GM23248 (cell line): ENCODE results near the gene USP34. TPM values are rescaled to one million over a fixed set of nuclear protein-coding genes. Genes with fewer than 3 reads are reported as not detected.

Experiments used
- DNase-seq: peaks from one replicate; pipeline ENCODE4 v3.0.0-alpha.2; 2015
- H2AFZ ChIP-seq: fragments of 200-600 bp; sonication (generic); 2 replicates; pipeline ENCODE4 v1.6.1; 2016; ENCODE audit warnings: antibody characterized with exemption
- H3F3A ChIP-seq: fragments of 200-600 bp; sonication (generic); 2 replicates; pipeline ENCODE4 v1.6.1; 2016; ENCODE audit warnings: mild to moderate bottlenecking, antibody characterized with exemption, mixed run types; ENCODE audit not compliant: insufficient read depth
- H3K27ac ChIP-seq: fragments of 200-600 bp; sonication (generic); 2 replicates; pipeline ENCODE4 v1.5.1; 2016; ENCODE audit warnings: mild to moderate bottlenecking
- H3K27me3 ChIP-seq: fragments of 200-600 bp; sonication (generic); replicated peaks from 2 replicates; pipeline ENCODE4 v1.6.1; 2016; ENCODE audit warnings: mild to moderate bottlenecking; ENCODE audit not compliant: insufficient read depth
- H3K36me3 ChIP-seq: fragments of 200-600 bp; sonication (generic); 2 replicates; pipeline ENCODE4 v1.6.1; 2016; ENCODE audit warnings: low read depth, mild to moderate bottlenecking
- H3K4me1 ChIP-seq: fragments of 200-600 bp; sonication (generic); 2 replicates; pipeline ENCODE4 v1.6.1; 2016; ENCODE audit warnings: mild to moderate bottlenecking; ENCODE audit not compliant: insufficient read depth
- H3K4me2 ChIP-seq: fragments of 200-600 bp; sonication (generic); one replicate; pipeline ENCODE4 v1.6.1; 2016; ENCODE audit warnings: mild to moderate bottlenecking; ENCODE audit not compliant: unreplicated experiment
- H3K4me3 ChIP-seq: fragments of 200-600 bp; sonication (generic); 2 replicates; pipeline ENCODE4 v1.5.1; 2016; ENCODE audit warnings: mild to moderate bottlenecking
- H3K79me2 ChIP-seq: fragments of 200-600 bp; sonication (generic); 2 replicates; pipeline ENCODE4 v1.6.1; 2016; ENCODE audit warnings: mild to moderate bottlenecking; ENCODE audit not compliant: insufficient read depth
- H3K9ac ChIP-seq: fragments of 200-600 bp; sonication (generic); 2 replicates; pipeline ENCODE4 v1.6.1; 2016; ENCODE audit warnings: mild to moderate bottlenecking
- H3K9me2 ChIP-seq: fragments of 200-600 bp; sonication (generic); 2 replicates; pipeline ENCODE4 v1.6.1; 2016; ENCODE audit warnings: mixed run types, mild to moderate bottlenecking, moderate library complexity; ENCODE audit not compliant: insufficient read depth
- H3K9me3 ChIP-seq: fragments of 200-600 bp; sonication (generic); one replicate; pipeline ENCODE4 v1.6.1; 2017; ENCODE audit warnings: low read depth
- H4K20me1 ChIP-seq: fragments of 200-600 bp; sonication (generic); 2 replicates; pipeline ENCODE4 v1.6.0; 2016; ENCODE audit not compliant: insufficient read depth
- EZH2 ChIP-seq: fragments of 200-600 bp; sonication (generic); IDR thresholded peaks from 2 replicates; pipeline ENCODE4 v1.6.1; 2018; ENCODE audit warnings: antibody characterized with exemption, mild to moderate bottlenecking; ENCODE audit not compliant: insufficient read depth, poor library complexity, severe bottlenecking
- EZH2phosphoT487 ChIP-seq: fragments of 200-600 bp; sonication (generic); IDR thresholded peaks from 2 replicates; pipeline ENCODE4 v1.6.1; 2018; ENCODE audit warnings: antibody characterized with exemption, moderate library complexity, mild to moderate bottlenecking, low read depth; ENCODE audit not compliant: insufficient read depth
- WGBS, 2 experiments: methylation state at CpG; one replicate each; pipeline ENCODE4 v1.1.6; 2015 to 2017; ENCODE audit warnings: low lambda C conversion rate in 2 of 2, low coverage in 1 of 2; ENCODE audit errors: missing lambda C conversion rate in 2 of 2; 5-methylcytosine and 5-hydroxymethylcytosine counted together
- in situ Hi-C: fragments of 300-500 bp; cut with MboI; formaldehyde crosslinking; loops from 2 replicates; pipeline ENCODE4 v1.15.0; 2020
- polyA plus RNA-seq: library from polyadenylated mRNA; unstranded; fragments of >200 nt; fragmentation: Nextera tagmentation; extraction: Ambion mirVana; gene quantifications from 2 replicates; pipeline ENCODE4 v1.2.1, GENCODE V29; 2016
- total RNA-seq: library from RNA; depleted of rRNA; stranded (reverse); fragments of >200 nt; shearing (Covaris generic); gene quantifications from 2 replicates; pipeline ENCODE4 v1.2.3, GENCODE V29; 2014

The USP34 gene
- total and polyA plus RNA-seq, 2 experiments from 2014 or later = 34.5 to 77.6 TPM

DNA sequence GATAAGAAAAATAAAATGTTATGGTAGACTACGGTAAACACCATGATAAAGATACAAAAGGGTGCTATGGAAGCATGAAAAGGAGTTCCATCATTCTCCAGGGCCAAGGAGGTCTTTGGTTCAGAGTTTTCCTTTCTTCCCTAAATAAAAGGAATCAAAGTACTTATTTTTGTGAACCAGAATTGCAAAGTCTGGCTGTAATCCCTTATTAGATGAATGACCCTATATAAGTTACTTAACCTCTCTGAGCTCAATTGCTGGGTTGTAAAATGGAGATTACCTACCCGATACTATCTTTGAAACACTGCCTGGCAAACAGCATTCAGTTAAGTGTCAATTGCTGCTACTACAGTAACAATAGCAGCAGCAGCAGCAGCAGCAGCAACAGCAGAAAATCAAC is 218.9 kb downstream of the USP34 start:
- Histone ChIP-seq H3K27ac (no peak overlapping the region), H2AFZ (no peak overlapping the region), H3F3A (peaks cover 38% of the 10 kb centered on the region), H4K20me1 (no peaks in the 10 kb centered on the region), H3K79me2 (no peaks in the 10 kb centered on the region; the same call in 1 of the 2 replicates), H3K9ac (no peak overlapping the region), H3K36me3 (peaks cover 49% of the 10 kb centered on the region), H3K9me2 (no peaks in the 10 kb centered on the region), H3K4me1 (peaks cover 30% of the 10 kb centered on the region), H3K9me3 (no peaks in the 10 kb centered on the region), H3K4me3 (no peak overlapping the region), H3K27me3 (no peaks in the 10 kb centered on the region), H3K4me2 (no peak overlapping the region)
- DNase-seq = no peak
- WGBS, 2 experiments = 98 to 100% methylated on average over 2 of the region's 2 CpGs
- in situ Hi-C loops = no loop called here
- TF ChIP-seq EZH2 (no peak), EZH2phosphoT487 (no peak)

DNA sequence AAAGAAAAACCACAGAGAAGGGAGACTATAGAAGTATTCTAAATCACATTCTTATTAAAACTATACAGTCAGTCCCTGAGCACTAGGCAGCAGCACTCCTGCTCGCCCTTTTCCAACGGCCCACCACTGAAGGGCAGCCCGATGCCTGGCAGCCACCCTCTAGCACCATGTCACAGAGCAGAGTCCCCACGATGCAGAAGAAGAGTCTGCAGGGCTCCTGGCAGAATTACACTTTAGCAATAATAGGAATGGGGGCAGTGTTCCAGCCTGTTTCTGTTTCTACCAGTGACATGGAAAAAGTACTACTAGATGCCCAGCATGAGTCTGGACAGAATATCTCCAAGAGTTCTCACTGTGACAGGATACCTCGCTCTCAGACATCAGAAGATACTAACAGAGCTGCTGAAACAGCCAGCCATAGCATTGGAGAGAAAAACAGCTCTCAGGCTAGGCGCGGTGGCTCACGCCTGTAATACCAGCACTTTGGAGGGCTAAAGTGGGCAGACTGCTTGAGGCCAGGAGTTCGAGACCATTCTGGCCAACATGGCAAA is 221.3 kb downstream of the USP34 start:
- H3K4me1 ChIP-seq = peaks cover 18% of the 10 kb centered on the region
- no peak overlapping the region for H3K27ac ChIP-seq
- peaks cover 26% of the 10 kb centered on the region for H3F3A ChIP-seq
- H2AFZ ChIP-seq = no peak overlapping the region
- no peak overlapping the region for H3K4me3 ChIP-seq
- H3K79me2 ChIP-seq = no peaks in the 10 kb centered on the region; the same call in 1 of the 2 replicates
- no peak overlapping the region for H3K4me2 ChIP-seq
- H3K9ac ChIP-seq = no peak overlapping the region
- H3K36me3 ChIP-seq = peaks cover 51% of the 10 kb centered on the region
- H3K9me2 ChIP-seq = no peaks in the 10 kb centered on the region
- no peak for DNase-seq
- no peaks in the 10 kb centered on the region for H4K20me1 ChIP-seq
- H3K9me3 ChIP-seq = no peaks in the 10 kb centered on the region
- no peaks in the 10 kb centered on the region for H3K27me3 ChIP-seq
- WGBS, 2 experiments = 88 to 91% methylated on average over 9 of the region's 9 CpGs
- TF ChIP-seq EZH2 (no peak), EZH2phosphoT487 (no peak)
- in situ Hi-C loops = no loop called here

DNA sequence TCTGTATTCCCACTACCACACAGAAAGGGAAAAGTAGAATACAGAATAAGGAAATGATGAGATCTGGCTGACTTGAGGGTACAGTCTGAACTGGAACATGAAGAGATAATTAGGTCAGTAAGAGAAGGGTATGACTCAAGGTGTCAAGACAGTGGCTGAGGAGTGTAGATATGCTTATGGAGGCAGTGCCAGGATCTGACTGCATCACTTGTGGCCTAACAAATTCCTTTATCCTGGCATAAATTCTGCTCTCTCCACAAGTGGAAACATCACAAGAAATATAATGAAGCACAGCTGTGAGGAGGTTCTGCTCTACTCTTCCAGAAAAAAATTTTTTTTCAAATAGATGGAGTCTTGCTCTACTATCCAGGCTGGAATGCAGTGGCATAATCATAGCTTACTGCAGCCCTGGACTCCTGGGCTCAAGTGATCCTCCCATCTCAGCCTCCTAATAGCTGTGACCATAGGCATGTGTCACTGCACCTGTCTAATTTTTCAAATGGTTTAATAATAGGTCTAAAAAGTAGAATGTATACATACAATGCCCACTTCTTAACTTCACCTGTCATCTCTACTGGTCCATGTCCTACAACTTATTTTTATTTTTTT is 223.6 kb downstream of the USP34 start:
- Histone ChIP-seq H3K27me3 (no peaks in the 10 kb centered on the region), H3K36me3 (peaks cover 53% of the 10 kb centered on the region), H3K4me2 (no peak overlapping the region), H3K4me1 (peaks cover 9% of the 10 kb centered on the region), H2AFZ (no peak overlapping the region), H3K27ac (peak overlapping the region; percentile 29), H4K20me1 (no peaks in the 10 kb centered on the region), H3K9ac (no peak overlapping the region), H3K79me2 (no peaks in the 10 kb centered on the region; the same call in 1 of the 2 replicates), H3K4me3 (no peak overlapping the region), H3K9me2 (no peaks in the 10 kb centered on the region), H3F3A (peaks cover 21% of the 10 kb centered on the region), H3K9me3 (no peaks in the 10 kb centered on the region)
- peak; percentile 96 for DNase-seq
- in situ Hi-C loops = no loop called here
- TF ChIP-seq EZH2phosphoT487 (peak; percentile 67; the same call in 1 of the 2 replicates), EZH2 (no peak)

DNA sequence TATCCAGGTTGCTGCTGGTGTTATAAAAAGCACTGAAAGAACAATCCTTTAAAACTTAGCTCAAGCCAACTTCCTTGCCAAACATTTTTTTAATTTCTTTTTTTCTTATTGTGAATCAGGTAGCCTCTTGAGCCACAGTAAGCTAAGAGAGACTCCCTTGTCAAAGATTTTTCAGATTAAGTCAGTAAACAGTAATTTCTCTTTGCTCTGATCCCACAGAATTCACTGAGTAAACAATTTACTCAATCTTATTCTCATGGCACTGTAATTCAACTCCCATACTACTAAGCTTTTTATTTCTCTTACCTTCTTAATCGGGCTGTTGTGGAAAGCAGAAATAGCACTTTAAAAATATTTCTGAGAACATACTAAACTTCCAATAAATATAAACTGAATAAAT is 226.2 kb downstream of the USP34 start:
- TF ChIP-seq EZH2phosphoT487 (no peak), EZH2 (no peak)
- Histone ChIP-seq H3K9me2 (no peaks in the 10 kb centered on the region), H3F3A (peaks cover 21% of the 10 kb centered on the region), H3K9ac (no peak overlapping the region), H3K4me1 (peaks cover 4% of the 10 kb centered on the region), H2AFZ (no peak overlapping the region), H3K36me3 (peaks cover 57% of the 10 kb centered on the region), H3K4me2 (no peak overlapping the region), H3K27me3 (no peaks in the 10 kb centered on the region), H3K27ac (no peak overlapping the region), H3K4me3 (no peak overlapping the region), H3K9me3 (no peaks in the 10 kb centered on the region), H3K79me2 (no peaks in the 10 kb centered on the region), H4K20me1 (no peaks in the 10 kb centered on the region)
- 95 to 100% methylated on average over 1 of the region's 1 CpG for WGBS, 2 experiments
- in situ Hi-C loops = no loop called here
- DNase-seq = no peak

DNA sequence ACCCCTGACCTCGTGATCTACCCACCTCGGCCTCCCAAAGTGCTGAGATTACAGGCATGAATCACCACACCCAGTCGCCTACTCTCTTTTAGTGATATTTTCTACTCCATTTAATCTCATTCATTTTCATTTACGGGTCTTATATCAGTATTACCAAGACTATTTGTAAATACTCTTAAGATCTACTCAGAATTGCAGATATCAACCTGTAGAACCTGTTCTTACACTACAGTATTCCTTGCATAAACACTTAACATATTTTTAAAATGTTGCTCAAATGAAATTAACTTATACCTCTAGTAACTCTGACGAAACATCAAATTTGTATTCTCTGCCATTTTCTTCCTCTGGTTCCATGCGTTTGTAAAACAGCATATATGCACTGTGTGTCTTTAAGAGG is 229.6 kb downstream of the USP34 start:
- WGBS, 2 experiments = 97 to 98% methylated on average over 6 of the region's 6 CpGs
- H3K9me2 ChIP-seq = no peaks in the 10 kb centered on the region
- H3K4me3 ChIP-seq = no peak overlapping the region
- in situ Hi-C loops = no loop called here
- H3K36me3 ChIP-seq = peaks cover 49% of the 10 kb centered on the region
- H3F3A ChIP-seq = peaks cover 13% of the 10 kb centered on the region; the same call in 1 of the 2 replicates
- H3K4me2 ChIP-seq = no peak overlapping the region
- no peaks in the 10 kb centered on the region for H4K20me1 ChIP-seq
- H3K9ac ChIP-seq = no peak overlapping the region
- H3K79me2 ChIP-seq = no peaks in the 10 kb centered on the region
- DNase-seq = no peak
- no peaks in the 10 kb centered on the region for H3K27me3 ChIP-seq
- TF ChIP-seq EZH2phosphoT487 = no peak
- no peak for TF ChIP-seq EZH2
- no peak overlapping the region for H3K27ac ChIP-seq
- H2AFZ ChIP-seq = no peak overlapping the region
- no peaks in the 10 kb centered on the region for H3K4me1 ChIP-seq
- no peaks in the 10 kb centered on the region for H3K9me3 ChIP-seq
